ENCODE measurements around the gene ARFGAP1.
"Not testable (repeated sequence)": the region's sequence is repeated elsewhere in the genome, so short reads cannot be mapped to it uniquely, and the experiment has no call there.

ARFGAP1 gene

GRCh38 chr20:63241272-63241671, 31.3 kb upstream of the ARFGAP1 start:
- no peak for DNase-seq

GRCh38 chr20:63242736-63243135, 29.9 kb upstream of the ARFGAP1 start:
- DNase-seq = no peak

- no peak for DNase-seq
Measured at GRCh38 chr20:63243604-63244247, 28.9 kb upstream of the ARFGAP1 start.

GRCh38 chr20:63244468-63244867, 28.1 kb upstream of the ARFGAP1 start:
- no peak for DNase-seq

- DNase-seq = no peak
Measured at GRCh38 chr20:63246490-63247288, 25.9 kb upstream of the ARFGAP1 start.

GRCh38 chr20:63247671-63248228, 24.9 kb upstream of the ARFGAP1 start:
- DNase-seq = no peak

GRCh38 chr20:63248835-63249591, 23.6 kb upstream of the ARFGAP1 start:
- no peak for DNase-seq

- DNase-seq = no peak
Measured at GRCh38 chr20:63249891-63250290, 22.7 kb upstream of the ARFGAP1 start.

GRCh38 chr20:63251350-63251749, 21.3 kb upstream of the ARFGAP1 start:
- not testable (repeated sequence) for DNase-seq

- DNase-seq = no peak
Measured at GRCh38 chr20:63252284-63252711, 20.3 kb upstream of the ARFGAP1 start.

- no peak for DNase-seq
Measured at GRCh38 chr20:63253065-63253437, 19.6 kb upstream of the ARFGAP1 start.

- no peak for DNase-seq
Measured at GRCh38 chr20:63253438-63254231, 19.0 kb upstream of the ARFGAP1 start.

- no peak for DNase-seq
Measured at GRCh38 chr20:63254232-63254605, 18.4 kb upstream of the ARFGAP1 start, which contains the start of gene NKAIN4. TSS of gene NKAIN4 (minus strand) at chr20:63254463. CDS start at chr20:63254450, 13 bp downstream.

GRCh38 chr20:63254606-63255384, 17.8 kb upstream of the ARFGAP1 start:
- no peak for DNase-seq

GRCh38 chr20:63255931-63256704, 16.5 kb upstream of the ARFGAP1 start:
- no peak for DNase-seq

GRCh38 chr20:63256954-63257353, 15.7 kb upstream of the ARFGAP1 start:
- DNase-seq = no peak

GRCh38 chr20:63257629-63258028, 15.0 kb upstream of the ARFGAP1 start:
- no peak for DNase-seq

GRCh38 chr20:63258781-63259180, 13.8 kb upstream of the ARFGAP1 start:
- no peak for DNase-seq

GRCh38 chr20:63259734-63260460, 12.7 kb upstream of the ARFGAP1 start:
- DNase-seq = no peak

GRCh38 chr20:63260521-63260920, 12.1 kb upstream of the ARFGAP1 start:
- DNase-seq = no peak

All from inflammatory macrophage (primary cell).